22Rv1 (cell line): ENCODE results near the gene ELF2.
"Not testable (repeated sequence)": the region's sequence is repeated elsewhere in the genome, so short reads cannot be mapped to it uniquely, and the experiment has no call there.

ENCODE experiments used
- H3K27ac ChIP-seq: fragments of 450-650 bp; 2 replicates; pipeline ENCODE4 v1.5.1; 2017
- CTCF ChIP-seq: fragments of 450-650 bp; IDR thresholded peaks from 2 replicates; pipeline ENCODE4 v1.5.1; 2017; ENCODE audit warnings: mild to moderate bottlenecking
- ZFX ChIP-seq: fragments of 450-650 bp; IDR thresholded peaks from 2 replicates; pipeline ENCODE4 v1.6.1; 2017; ENCODE audit warnings: antibody characterized with exemption, borderline replicate concordance

Gene ELF2

GRCh38 chr4:139200506-139200905 is 23.5 kb upstream of the ELF2 start:
- TF ChIP-seq ZFX (no peak), CTCF (no peak)
- no peak overlapping the region for H3K27ac ChIP-seq

- TF ChIP-seq CTCF: no peak
- TF ChIP-seq ZFX: no peak
- H3K27ac ChIP-seq: no peak overlapping the region
Measured at GRCh38 chr4:139200102-139200501, 23.1 kb upstream of the ELF2 start.

- H3K27ac ChIP-seq: not testable (repeated sequence)
Measured at GRCh38 chr4:139197214-139197613, 20.2 kb upstream of the ELF2 start.

GRCh38 chr4:139196462-139196861 is 19.4 kb upstream of the ELF2 start:
- H3K27ac ChIP-seq: no peak overlapping the region
- TF ChIP-seq CTCF (no peak), ZFX (no peak)

- no peak overlapping the region for H3K27ac ChIP-seq
- no peak for TF ChIP-seq CTCF
- TF ChIP-seq ZFX: no peak
Measured at GRCh38 chr4:139191373-139191772, 14.4 kb upstream of the ELF2 start.

- TF ChIP-seq ZFX (no peak), CTCF (no peak)
Measured at GRCh38 chr4:139189972-139190371, 13.0 kb upstream of the ELF2 start.

GRCh38 chr4:139189417-139189749 is 12.4 kb upstream of the ELF2 start:
- H3K27ac ChIP-seq: no peak overlapping the region
- no peak for TF ChIP-seq CTCF
- no peak for TF ChIP-seq ZFX

More at GRCh38 chr4:139189972-139190371, 13.0 kb upstream of the ELF2 start:
- H3K27ac ChIP-seq: no peak overlapping the region

- no peak for TF ChIP-seq CTCF
- TF ChIP-seq ZFX: no peak
- no peak overlapping the region for H3K27ac ChIP-seq
Measured at GRCh38 chr4:139188648-139189416, 11.8 kb upstream of the ELF2 start.
